H9 (cell line): ENCODE measurements around the gene BPIFB6. TPM values are rescaled to one million over a fixed set of nuclear protein-coding genes. Genes with fewer than 3 reads are reported as not detected.

ENCODE experiments used
- DNase-seq: peaks from one replicate; pipeline ENCODE4 v3.0.0-alpha.2; 2017
- H2AFZ ChIP-seq: one replicate; pipeline ENCODE4 v1.6.1; 2013; ENCODE audit warnings: mild to moderate bottlenecking, low read length, control low read depth, moderate library complexity
- H2AK5ac ChIP-seq: 2 replicates; pipeline ENCODE4 v1.6.1; 2013; ENCODE audit warnings: low read length, control low read depth, mixed read lengths; ENCODE audit not compliant: insufficient read length
- H2BK120ac ChIP-seq: one replicate; pipeline ENCODE4 v1.6.1; 2013; ENCODE audit warnings: low read depth, mild to moderate bottlenecking, low read length, control low read depth, inconsistent platforms; ENCODE audit not compliant: poor library complexity, severe bottlenecking
- H2BK12ac ChIP-seq: 2 replicates; pipeline ENCODE4 v1.6.1; 2013; ENCODE audit warnings: low read length, control low read depth, mixed read lengths, low read depth; ENCODE audit not compliant: insufficient read length
- H2BK15ac ChIP-seq: 2 replicates; pipeline ENCODE4 v1.6.1; 2013; ENCODE audit warnings: low read depth, low read length, control low read depth
- H2BK20ac ChIP-seq: one replicate; pipeline ENCODE4 v1.6.1; 2013; ENCODE audit warnings: low read depth, mild to moderate bottlenecking, low read length, control low read depth, inconsistent platforms; ENCODE audit not compliant: poor library complexity, severe bottlenecking
- H2BK5ac ChIP-seq: 2 replicates; pipeline ENCODE4 v1.6.1; 2013; ENCODE audit warnings: low read length, control low read depth, mixed read lengths; ENCODE audit not compliant: insufficient read length
- H3K14ac ChIP-seq: 2 replicates; pipeline ENCODE4 v1.6.1; 2013; ENCODE audit warnings: low read length, control low read depth; ENCODE audit not compliant: insufficient read depth
- H3K18ac ChIP-seq: 2 replicates; pipeline ENCODE4 v1.6.1; 2013; ENCODE audit warnings: low read depth, mild to moderate bottlenecking, mixed read lengths, low read length, control low read depth; ENCODE audit not compliant: insufficient read length
- H3K23ac ChIP-seq: 2 replicates; pipeline ENCODE4 v1.6.1; 2013; ENCODE audit warnings: low read length, control low read depth, mixed read lengths, low read depth; ENCODE audit not compliant: insufficient read length
- H3K23me2 ChIP-seq: 2 replicates; pipeline ENCODE4 v1.6.1; 2013; ENCODE audit warnings: low read depth, mild to moderate bottlenecking, mixed read lengths, low read length, control low read depth; ENCODE audit not compliant: insufficient read length, poor library complexity, severe bottlenecking
- H3K27ac ChIP-seq: 2 replicates; pipeline ENCODE4 v1.5.1; 2013; ENCODE audit warnings: low read length, control low read depth, mixed read lengths, low read depth; ENCODE audit not compliant: insufficient read length
- H3K27me3 ChIP-seq: 2 replicates; pipeline ENCODE4 v1.6.1; 2013; ENCODE audit warnings: low read length, control low read depth, inconsistent platforms; ENCODE audit not compliant: insufficient read depth
- H3K4ac ChIP-seq: 2 replicates; pipeline ENCODE4 v1.6.1; 2013; ENCODE audit warnings: low read depth, mild to moderate bottlenecking, control low read depth, inconsistent platforms, low read length, moderate library complexity
- H3K4me1 ChIP-seq: 2 replicates; pipeline ENCODE4 v1.6.1; 2013; ENCODE audit warnings: low read length, control low read depth, inconsistent platforms; ENCODE audit not compliant: insufficient read depth
- H3K4me2 ChIP-seq: 2 replicates; pipeline ENCODE4 v1.6.1; 2013; ENCODE audit warnings: low read length, control low read depth, mixed read lengths; ENCODE audit not compliant: insufficient read length, insufficient read depth
- H3K56ac ChIP-seq: 2 replicates; pipeline ENCODE4 v1.6.1; 2013; ENCODE audit warnings: low read depth, mild to moderate bottlenecking, mixed read lengths, low read length, control low read depth; ENCODE audit not compliant: insufficient read length
- H3K79me1 ChIP-seq: 2 replicates; pipeline ENCODE4 v1.6.1; 2013; ENCODE audit warnings: low read depth, mild to moderate bottlenecking, moderate library complexity, low read length, control low read depth, inconsistent platforms; ENCODE audit not compliant: insufficient read depth, poor library complexity, severe bottlenecking
- H3K79me2 ChIP-seq: 2 replicates; pipeline ENCODE4 v1.6.1; 2013; ENCODE audit warnings: low read length, control low read depth, inconsistent platforms; ENCODE audit not compliant: insufficient read depth
- H3K9ac ChIP-seq: 2 replicates; pipeline ENCODE4 v1.6.1; 2013; ENCODE audit warnings: low read length, control low read depth, mixed read lengths; ENCODE audit not compliant: insufficient read length; ENCODE audit errors: extremely low read depth
- H3K9me3 ChIP-seq: one replicate; pipeline ENCODE4 v1.6.1; 2013; ENCODE audit warnings: low read depth, low read length, inconsistent platforms; ENCODE audit not compliant: control insufficient read depth
- H3T11ph ChIP-seq: one replicate; pipeline ENCODE4 v1.6.1; 2013; ENCODE audit warnings: mild to moderate bottlenecking, low read length, control low read depth, inconsistent platforms
- H4K20me1 ChIP-seq: one replicate; pipeline ENCODE4 v1.6.1; 2013; ENCODE audit not compliant: control insufficient read depth, insufficient read length, insufficient read depth
- H4K5ac ChIP-seq: 2 replicates; pipeline ENCODE4 v1.6.1; 2013; ENCODE audit warnings: low read depth, mild to moderate bottlenecking, mixed read lengths, low read length, control low read depth; ENCODE audit not compliant: insufficient read length
- H4K8ac ChIP-seq: replicated peaks from 2 replicates; pipeline ENCODE4 v1.6.1; 2013; ENCODE audit warnings: low read length, control low read depth, mixed read lengths, low read depth; ENCODE audit not compliant: insufficient read length
- H4K91ac ChIP-seq: 2 replicates; pipeline ENCODE4 v1.6.1; 2013; ENCODE audit warnings: low read depth, mild to moderate bottlenecking, moderate library complexity, mixed read lengths, low read length, control low read depth; ENCODE audit not compliant: insufficient read length
- H3K27ac Mint-ChIP-seq, 3 experiments: 2 replicates in 2 of 3; 3 replicates in 1 of 3; pipeline ENCODE4 v1.8.0; 2020 to 2021; ENCODE audit warnings: mixed read lengths in 3 of 3, mild to moderate bottlenecking in 1 of 3, moderate library complexity in 1 of 3
- H3K27me3 Mint-ChIP-seq: 2 replicates; pipeline ENCODE4 v1.8.0; 2021; ENCODE audit warnings: low read depth, mild to moderate bottlenecking, moderate library complexity, mixed read lengths
- H3K36me3 Mint-ChIP-seq, 3 experiments: 2 replicates in 2 of 3; 3 replicates in 1 of 3; pipeline ENCODE4 v1.8.0; 2020 to 2021; ENCODE audit warnings: low read depth in 3 of 3, mixed read lengths in 3 of 3; ENCODE audit not compliant: insufficient read depth in 1 of 3
- H3K4me1 Mint-ChIP-seq, 2 experiments: 2 replicates each; pipeline ENCODE4 v1.8.0; 2020; ENCODE audit warnings: mixed read lengths in 2 of 2
- H3K4me3 Mint-ChIP-seq, 2 experiments: 2 replicates in 1 of 2; 3 replicates in 1 of 2; pipeline ENCODE4 v1.8.0; 2020 to 2021; ENCODE audit warnings: mild to moderate bottlenecking in 2 of 2, mixed read lengths in 2 of 2, moderate library complexity in 1 of 2
- H3K9me3 Mint-ChIP-seq, 2 experiments: 2 replicates in 1 of 2; 3 replicates in 1 of 2; pipeline ENCODE4 v1.8.0; 2020; ENCODE audit warnings: mild to moderate bottlenecking in 2 of 2, mixed read lengths in 2 of 2, moderate library complexity in 1 of 2
- CTCF ChIP-seq: fragments of 200-600 bp; sonication (generic); conservative IDR thresholded peaks from 3 replicates; pipeline ENCODE4 v1.8.0; 2021; ENCODE audit warnings: antibody characterized with exemption, mild to moderate bottlenecking
- WGBS: extraction: QIAGEN DNeasy Blood & Tissue Kit; methylation state at CpG from one replicate; pipeline ENCODE4 v1.1.7; 2013; ENCODE audit warnings: missing lambda C conversion rate, low lambda C conversion rate, mixed read lengths; ENCODE audit not compliant: insufficient read length; ENCODE audit errors: extremely low coverage; 5-methylcytosine and 5-hydroxymethylcytosine counted together
- total RNA-seq: library from RNA; stranded (reverse); gene quantifications from 2 replicates; pipeline ENCODE4 v1.2.1, GENCODE V29; 2021

Gene BPIFB6
- total RNA-seq, 1 experiment from 2014 or later = not detected

- peaks cover 36% of the 10 kb centered on the region for H3K27me3 Mint-ChIP-seq
- Histone ChIP-seq H3K23ac (no peak overlapping the region), H2AFZ (no peak overlapping the region), H3K9me3 (no peaks in the 10 kb centered on the region), H3K4ac (no peak overlapping the region), H4K20me1 (no peaks in the 10 kb centered on the region), H3K18ac (no peak overlapping the region), H3K14ac (no peak overlapping the region; the same call in 1 of the 2 replicates), H2BK12ac (no peak overlapping the region), H3K56ac (no peak overlapping the region), H3K79me2 (no peaks in the 10 kb centered on the region), H3K4me1 (no peaks in the 10 kb centered on the region), H2BK120ac (no peak overlapping the region), H3K9ac (no peak overlapping the region), H4K91ac (no peak overlapping the region), H3K23me2 (no peaks in the 10 kb centered on the region), H2BK5ac (no peak overlapping the region), H3K79me1 (no peaks in the 10 kb centered on the region), H3K4me2 (no peak overlapping the region), H3K27ac (no peak overlapping the region), H2BK20ac (no peak overlapping the region), H2AK5ac (no peak overlapping the region), H4K5ac (no peak overlapping the region), H2BK15ac (no peak overlapping the region), H3T11ph (no peak overlapping the region), H4K8ac (no peak overlapping the region), H3K27me3 (no peaks in the 10 kb centered on the region)
- no peaks in the 10 kb centered on the region for H3K36me3 Mint-ChIP-seq
- H3K4me1 Mint-ChIP-seq = no peaks in the 10 kb centered on the region
- H3K9me3 Mint-ChIP-seq = peaks cover 2 to 4% of the 10 kb centered on the region in 2 experiments; a peak in 3 of 5 replicates
- no peak overlapping the region for H3K27ac Mint-ChIP-seq
- H3K4me3 Mint-ChIP-seq = no peak overlapping the region
- WGBS = no CpG with 5 or more reads among the region's 6 CpGs
- no peak for DNase-seq
- no peak for TF ChIP-seq CTCF
Measured at GRCh38 chr20:33034901-33035492, 3.5 kb downstream of the BPIFB6 start.
